ENCODE data around the gene EXOC2.

- no peak for TF ChIP-seq JUN (IDR thresholded peaks at IDR 0.05; ENCODE audit: borderline replicate concordance, insufficient read depth, insufficient read length, low read depth)
- no peak for TF ChIP-seq CTCF (IDR thresholded peaks at IDR 0.05; ENCODE audit: extremely low read depth in 1 of 2, insufficient read depth in 1 of 2, low read depth in 1 of 2, low read length in 2 of 2)
- no peak for TF ChIP-seq EZH2 (IDR thresholded peaks at IDR 0.05; ENCODE audit: borderline replicate concordance, low read depth, low read length, severe bottlenecking)
- no peak for TF ChIP-seq MAX (IDR thresholded peaks at IDR 0.05; ENCODE audit: insufficient read depth, insufficient read length)
- no peak for TF ChIP-seq POLR2A (IDR thresholded peaks at IDR 0.05; ENCODE audit: low read depth, low read length)
- no peak for TF ChIP-seq FOS (IDR thresholded peaks at IDR 0.05; ENCODE audit: borderline replicate concordance, insufficient read depth, low read length)
- no peak for TF ChIP-seq POLR2AphosphoS5 (IDR thresholded peaks at IDR 0.05; ENCODE audit: insufficient read depth, low read depth, low read length)
Measured at GRCh38 chr6:439641-440167, 253.2 kb downstream of the EXOC2 start.
